NK-92 (cell line): Measurements from ENCODE around the gene GNG13.
"Not testable (repeated sequence)": the region's sequence is repeated elsewhere in the genome, so short reads cannot be mapped to it uniquely, and the experiment has no call there.

ENCODE experiments used
- DNase-seq: peaks from one replicate; lab custom pipeline; 2025; ENCODE audit not compliant: unreplicated experiment; lab: John Stamatoyannopoulos, UW

The GNG13 gene

GRCh38 chr16:799948-800833 lies at the start of gene GNG13:
GNG13 (minus strand) TSS chr16:800734; CDS start chr16:799077, 1,657 bp downstream.
- no peak for DNase-seq

GRCh38 chr16:848510-849253 lies 48.1 kb upstream of the GNG13 start:
- DNase-seq: no peak

- DNase-seq: no peak
Observed at GRCh38 chr16:847681-848445, 47.3 kb upstream of the GNG13 start.

- no peak for DNase-seq
Observed at GRCh38 chr16:847151-847550, 46.6 kb upstream of the GNG13 start.

- DNase-seq: no peak
Observed at GRCh38 chr16:845351-845745, 44.8 kb upstream of the GNG13 start.

- DNase-seq: no peak
Observed at GRCh38 chr16:844638-845350, 44.3 kb upstream of the GNG13 start.

GRCh38 chr16:843771-844170 lies 43.2 kb upstream of the GNG13 start:
- DNase-seq: no peak

GRCh38 chr16:842711-843560 lies 42.4 kb upstream of the GNG13 start:
- DNase-seq: no peak

GRCh38 chr16:842061-842476 lies 41.5 kb upstream of the GNG13 start:
- DNase-seq: no peak

GRCh38 chr16:841455-842060 lies 41.0 kb upstream of the GNG13 start:
- DNase-seq: no peak

GRCh38 chr16:840561-841454 lies 40.3 kb upstream of the GNG13 start:
- DNase-seq: no peak

- no peak for DNase-seq
Observed at GRCh38 chr16:839643-840408, 39.3 kb upstream of the GNG13 start.

- DNase-seq: no peak
Observed at GRCh38 chr16:838741-839140, 38.2 kb upstream of the GNG13 start.

- DNase-seq: not testable (repeated sequence)
Observed at GRCh38 chr16:836822-837221, 36.3 kb upstream of the GNG13 start.

- no peak for DNase-seq
Observed at GRCh38 chr16:836221-836620, 35.7 kb upstream of the GNG13 start.

- no peak for DNase-seq
Observed at GRCh38 chr16:835373-835772, 34.8 kb upstream of the GNG13 start.

- DNase-seq: no peak
Observed at GRCh38 chr16:833411-833810, 32.9 kb upstream of the GNG13 start.
